Inflammatory macrophage treated with lipopolysaccharide for 4 hours (primary cell): Measurements from ENCODE around the gene TRAPPC14.

Source experiments
- DNase-seq: peaks from one replicate; pipeline ENCODE4 v3.0.0-alpha.2; 2020

Gene TRAPPC14

GRCh38 chr7:100171840-100172239 is 13.3 kb upstream of the TRAPPC14 start:
- no peak for DNase-seq

- no peak for DNase-seq
Observed at GRCh38 chr7:100171087-100171681, 12.7 kb upstream of the TRAPPC14 start.

GRCh38 chr7:100170101-100170897 is 11.8 kb upstream of the TRAPPC14 start:
- no peak for DNase-seq

- DNase-seq: no peak
Observed at GRCh38 chr7:100169147-100169850, 10.8 kb upstream of the TRAPPC14 start.

GRCh38 chr7:100167912-100168323 is 9.4 kb upstream of the TRAPPC14 start:
- no peak for DNase-seq

GRCh38 chr7:100166970-100167911 is 8.7 kb upstream of the TRAPPC14 start:
- DNase-seq: no peak

GRCh38 chr7:100166317-100166940 is 7.9 kb upstream of the TRAPPC14 start:
- no peak for DNase-seq

GRCh38 chr7:100163871-100164270 is 5.3 kb upstream of the TRAPPC14 start:
- no peak for DNase-seq

GRCh38 chr7:100163006-100163531 is 4.5 kb upstream of the TRAPPC14 start:
- DNase-seq: no peak

- DNase-seq: no peak
Observed at GRCh38 chr7:100160067-100160466, 1.5 kb upstream of the TRAPPC14 start.

- peak; percentile 19 for DNase-seq
Observed at GRCh38 chr7:100159099-100159623, 638 bp upstream of the TRAPPC14 start.

GRCh38 chr7:100157334-100158228 is 942 bp downstream of the TRAPPC14 start:
- peak; percentile 73 for DNase-seq

GRCh38 chr7:100157069-100157333 is 1.5 kb downstream of the TRAPPC14 start:
- no peak for DNase-seq

- DNase-seq: peak; percentile 39
Observed at GRCh38 chr7:100156331-100157068, 2.0 kb downstream of the TRAPPC14 start.

- no peak for DNase-seq
Observed at GRCh38 chr7:100155553-100156317, 2.8 kb downstream of the TRAPPC14 start.

- no peak for DNase-seq
Observed at GRCh38 chr7:100154651-100155491, 3.7 kb downstream of the TRAPPC14 start.

GRCh38 chr7:100153708-100154535 is 4.6 kb downstream of the TRAPPC14 start:
- DNase-seq: no peak
